AG04450 (cell line): ENCODE data around the gene GRIA3. TPM values are rescaled to one million over a fixed set of nuclear protein-coding genes. Genes with fewer than 3 reads are reported as not detected.

ENCODE experiments used
- CTCF ChIA-PET: fragments of 300-600, 350-600 bp; formaldehyde crosslinking; extraction: SDS; loops from one replicate; lab custom pipeline; 2022; ENCODE audit warnings: antibody characterized with exemption, inconsistent platforms; lab: Charles Lee
- POLR2A ChIA-PET: fragments of 350-600 bp; formaldehyde crosslinking; extraction: SDS; loops from one replicate; lab custom pipeline; 2021; ENCODE audit warnings: antibody characterized with exemption, inconsistent platforms; lab: Yijun Ruan, JAX
- DNase-seq: peaks from one replicate; pipeline ENCODE4 v3.0.0-alpha.2; 2011; ENCODE audit warnings: low read depth, low spot score
- H3K27ac ChIP-seq: one replicate; pipeline ENCODE4 v1.5.1; 2012; ENCODE audit warnings: low read depth, low read length, control low read depth
- H3K27me3 ChIP-seq: one replicate; pipeline ENCODE4 v1.6.0; 2012; ENCODE audit warnings: low read length; ENCODE audit not compliant: control insufficient read depth, insufficient read depth
- H3K4me3 ChIP-seq: 2 replicates; pipeline ENCODE4 v1.5.1; 2011; ENCODE audit warnings: mild to moderate bottlenecking, low read depth, low read length, control low read depth
- H3K9me3 ChIP-seq: 2 replicates; pipeline ENCODE4 v1.5.1; 2012; ENCODE audit warnings: low read length; ENCODE audit not compliant: control insufficient read depth, insufficient read depth
- polyA plus RNA-seq: library from polyadenylated mRNA; depleted of rRNA; stranded (reverse); fragments of >200 nt; gene quantifications from 2 replicates; pipeline ENCODE4 v1.2.3, GENCODE V29; 2011
- TF ChIP-seq, protein P1 (sequence below): IDR thresholded peaks from 2 replicates; pipeline ENCODE4 v1.5.1; 2011; ENCODE audit warnings: low read depth, low read length, control low read depth, inconsistent platforms

The GRIA3 gene
- polyA plus RNA-seq, 1 experiment: 0.06 TPM

DNA sequence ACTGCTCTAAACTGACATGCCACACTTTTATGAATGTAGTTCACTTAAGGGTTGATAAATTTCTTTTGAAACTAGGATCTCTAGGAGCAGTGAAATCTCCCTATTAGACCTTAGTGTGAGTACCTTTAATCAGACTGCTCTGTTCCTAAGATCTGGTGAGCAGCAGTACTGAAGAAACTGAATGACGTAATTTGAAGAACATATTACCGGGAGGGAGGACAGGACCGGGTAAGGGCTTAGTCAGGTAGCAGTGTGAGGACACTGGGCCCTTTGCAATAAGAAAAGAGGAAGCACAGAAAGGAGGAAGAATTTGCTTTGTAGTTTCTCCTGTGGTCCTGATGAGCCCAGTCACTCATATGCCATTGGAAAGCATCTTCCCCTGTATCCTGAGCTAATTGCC lies 293.6 kb downstream of the GRIA3 start:
- TF ChIP-seq, protein P1, sequence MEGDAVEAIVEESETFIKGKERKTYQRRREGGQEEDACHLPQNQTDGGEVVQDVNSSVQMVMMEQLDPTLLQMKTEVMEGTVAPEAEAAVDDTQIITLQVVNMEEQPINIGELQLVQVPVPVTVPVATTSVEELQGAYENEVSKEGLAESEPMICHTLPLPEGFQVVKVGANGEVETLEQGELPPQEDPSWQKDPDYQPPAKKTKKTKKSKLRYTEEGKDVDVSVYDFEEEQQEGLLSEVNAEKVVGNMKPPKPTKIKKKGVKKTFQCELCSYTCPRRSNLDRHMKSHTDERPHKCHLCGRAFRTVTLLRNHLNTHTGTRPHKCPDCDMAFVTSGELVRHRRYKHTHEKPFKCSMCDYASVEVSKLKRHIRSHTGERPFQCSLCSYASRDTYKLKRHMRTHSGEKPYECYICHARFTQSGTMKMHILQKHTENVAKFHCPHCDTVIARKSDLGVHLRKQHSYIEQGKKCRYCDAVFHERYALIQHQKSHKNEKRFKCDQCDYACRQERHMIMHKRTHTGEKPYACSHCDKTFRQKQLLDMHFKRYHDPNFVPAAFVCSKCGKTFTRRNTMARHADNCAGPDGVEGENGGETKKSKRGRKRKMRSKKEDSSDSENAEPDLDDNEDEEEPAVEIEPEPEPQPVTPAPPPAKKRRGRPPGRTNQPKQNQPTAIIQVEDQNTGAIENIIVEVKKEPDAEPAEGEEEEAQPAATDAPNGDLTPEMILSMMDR: no peak
- CTCF ChIA-PET: no interaction called here
- Histone ChIP-seq H3K4me3 (no peak overlapping the region), H3K9me3 (no peaks in the 10 kb centered on the region), H3K27me3 (no peaks in the 10 kb centered on the region), H3K27ac (no peak overlapping the region)
- no peak for DNase-seq
- POLR2A ChIA-PET: no interaction called here

DNA sequence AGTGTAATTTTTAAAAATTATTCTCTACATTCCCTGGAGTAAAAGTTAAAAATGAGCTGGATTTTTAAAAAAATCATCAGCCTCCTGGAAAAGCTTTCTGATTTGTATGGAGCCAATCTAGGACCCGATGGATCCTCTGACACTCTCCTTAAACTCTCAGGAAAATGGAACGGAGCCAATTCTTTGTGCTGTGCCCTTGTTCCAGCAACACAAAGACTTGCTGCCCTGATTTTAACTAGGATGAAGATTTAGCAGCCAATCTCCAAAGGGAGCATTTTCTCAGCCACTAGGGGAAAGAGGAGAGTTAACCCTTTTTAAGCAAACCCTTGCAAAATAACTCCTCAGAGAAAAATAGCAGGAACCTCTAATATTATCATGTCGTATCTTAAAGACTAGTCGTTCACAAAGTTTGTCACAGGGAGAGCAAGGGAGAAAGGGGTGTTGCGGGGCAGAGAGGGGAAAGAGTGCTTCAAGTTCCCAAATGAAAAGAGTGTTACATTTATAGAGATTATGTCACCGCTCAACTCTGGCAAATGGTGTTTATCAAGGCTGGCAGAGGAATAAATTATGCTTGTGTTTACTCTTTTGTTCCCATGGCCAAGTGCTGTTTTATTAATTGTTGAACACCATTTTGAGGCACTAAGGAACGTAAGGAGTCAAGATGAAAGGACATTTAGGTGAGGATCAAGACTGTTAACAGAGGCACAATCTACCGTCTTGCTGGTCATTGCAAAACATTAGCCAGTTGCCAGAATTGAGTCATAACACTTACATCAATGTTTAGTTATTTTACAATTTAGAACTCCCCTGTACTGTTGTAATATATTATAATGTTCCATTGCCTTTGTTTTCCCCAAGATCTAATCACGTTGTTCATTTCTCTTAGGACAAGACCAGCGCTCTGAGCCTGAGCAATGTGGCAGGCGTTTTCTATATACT lies 298.1 kb downstream of the GRIA3 start:
- POLR2A ChIA-PET: no interaction called here
- CTCF ChIA-PET: no interaction called here
- no peak overlapping the region for H3K4me3 ChIP-seq
- H3K27me3 ChIP-seq: no peaks in the 10 kb centered on the region
- TF ChIP-seq, protein P1: peak; percentile 24; the same call in 1 of the 2 replicates
- H3K27ac ChIP-seq: peak overlapping the region; percentile 11
- H3K9me3 ChIP-seq: no peaks in the 10 kb centered on the region
- no peak for DNase-seq

DNA sequence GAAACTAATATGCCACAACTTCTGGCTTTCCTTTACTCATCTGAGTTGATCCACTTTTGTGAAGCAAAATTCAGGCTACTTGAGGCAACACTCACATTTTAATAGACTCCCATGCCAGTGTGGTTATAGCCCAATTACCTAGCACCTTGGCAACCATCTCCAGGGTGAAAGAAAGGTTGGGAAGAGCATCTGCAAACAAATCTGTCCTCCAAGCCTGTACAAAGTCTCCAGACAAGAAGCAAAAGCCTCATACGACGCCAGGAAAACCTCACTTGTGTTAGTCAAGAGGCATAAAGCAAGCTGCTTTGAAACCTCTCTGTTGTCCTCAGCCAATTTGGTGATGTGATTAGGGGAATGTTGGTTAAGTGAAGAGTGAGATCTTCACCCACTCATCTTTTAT lies 302.2 kb downstream of the GRIA3 start:
- H3K27me3 ChIP-seq: no peaks in the 10 kb centered on the region
- CTCF ChIA-PET: no interaction called here
- no peak overlapping the region for H3K4me3 ChIP-seq
- TF ChIP-seq, protein P1: no peak
- H3K9me3 ChIP-seq: no peaks in the 10 kb centered on the region
- DNase-seq: no peak
- H3K27ac ChIP-seq: no peak overlapping the region
- POLR2A ChIA-PET: no interaction called here

DNA sequence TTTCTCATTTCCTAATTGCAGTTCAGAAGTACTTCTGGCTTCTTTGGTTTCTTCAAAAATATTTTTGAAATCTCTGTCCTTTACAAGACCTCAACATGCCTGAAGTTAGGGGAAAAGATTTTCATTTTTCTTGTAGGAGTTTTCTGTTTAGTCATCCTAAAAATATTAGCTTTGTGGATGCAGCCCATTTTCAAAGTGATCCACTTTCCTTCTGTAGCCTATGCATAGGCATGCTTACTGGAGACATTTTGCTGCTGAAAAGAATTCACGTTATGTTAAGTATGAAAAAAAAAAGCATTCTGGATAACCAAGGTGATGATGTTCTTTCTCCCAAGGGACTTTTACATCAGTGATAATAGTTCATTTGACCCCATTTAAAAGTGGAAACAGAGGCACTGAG lies 303.2 kb downstream of the GRIA3 start:
- H3K27me3 ChIP-seq: no peaks in the 10 kb centered on the region
- H3K9me3 ChIP-seq: no peaks in the 10 kb centered on the region
- POLR2A ChIA-PET: no interaction called here
- CTCF ChIA-PET: no interaction called here
- no peak overlapping the region for H3K27ac ChIP-seq
- TF ChIP-seq, protein P1: no peak
- H3K4me3 ChIP-seq: no peak overlapping the region
- DNase-seq: no peak

DNA sequence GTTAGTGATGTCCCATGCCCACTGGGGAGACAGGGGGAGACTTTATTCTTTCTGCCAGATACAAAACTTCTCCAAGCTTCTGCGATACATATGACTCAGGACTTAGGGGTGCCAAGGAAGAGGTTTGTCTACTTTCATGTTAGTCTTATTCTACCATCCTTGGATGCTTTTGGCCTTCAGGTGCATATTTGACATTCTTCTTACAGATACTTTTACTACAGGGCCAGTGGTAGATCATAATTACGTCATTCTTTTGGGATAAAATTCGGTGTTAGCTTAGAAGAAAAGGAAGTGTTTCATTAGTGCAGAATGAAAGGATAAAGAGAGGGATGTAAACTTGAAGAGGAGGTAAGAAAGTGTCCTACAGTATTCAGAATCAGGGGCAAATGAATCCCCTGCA lies 303.6 kb downstream of the GRIA3 start:
- Histone ChIP-seq H3K27me3 (no peaks in the 10 kb centered on the region), H3K9me3 (no peaks in the 10 kb centered on the region), H3K27ac (no peak overlapping the region), H3K4me3 (no peak overlapping the region)
- ChIA-PET CTCF (no interaction called here), POLR2A (no interaction called here)
- TF ChIP-seq, protein P1: no peak
- DNase-seq: no peak
